Psoas muscle (tissue), 8 donors: ENCODE measurements around the gene KRT86. TPM values are rescaled to one million over a fixed set of nuclear protein-coding genes. Genes with fewer than 3 reads are reported as not detected.

Experiments
- ATAC-seq, 4 donors: fragments of 200-7000 bp; cut with Tn5 transposase; one replicate each; pipeline ENCODE4 v1.9.1; 2020; ENCODE audit warnings: moderate library complexity in 3 of 4, mild to moderate bottlenecking in 2 of 4
- DNase-seq, 2 donors: peaks; one replicate each; pipeline ENCODE4 v3.0.0-alpha.2; 2020
- H3K27ac ChIP-seq: fragments of 200-600 bp; one replicate; pipeline ENCODE4 v1.8.0; 2022
- H3K27me3 ChIP-seq, 3 donors: fragments of 200-600 bp in 1 of 3; one replicate each; pipeline versions ENCODE4 v1.6.1 to v1.8.0; 2013 to 2022; ENCODE audit warnings: low read length in 2 of 3, mild to moderate bottlenecking in 2 of 3, moderate library complexity in 1 of 3; ENCODE audit not compliant: insufficient read depth in 3 of 3
- H3K36me3 ChIP-seq, 2 donors: fragments of 200-600 bp in 1 of 2; one replicate each; pipeline versions ENCODE4 v1.6.1 to v1.8.0; 2013 to 2022; ENCODE audit warnings: low read depth in 1 of 2, mild to moderate bottlenecking in 1 of 2, moderate library complexity in 1 of 2; ENCODE audit not compliant: insufficient read depth in 1 of 2
- H3K4me1 ChIP-seq: fragments of 200-600 bp; one replicate; pipeline ENCODE4 v1.8.0; 2022
- H3K4me3 ChIP-seq: fragments of 200-600 bp; one replicate; pipeline ENCODE4 v1.8.0; 2022; ENCODE audit warnings: mild to moderate bottlenecking
- H3K9me3 ChIP-seq: fragments of 200-600 bp; one replicate; pipeline ENCODE4 v1.8.0; 2022
- WGBS, 3 donors: extraction: QIAGEN DNeasy Blood & Tissue Kit; methylation state at CpG; one replicate each; pipeline versions ENCODE4 v1.1.6 to v1.1.7; 2013; 5-methylcytosine and 5-hydroxymethylcytosine counted together
- intact Hi-C, 2 donors: fragments of 100-400 bp; cut with DNase I; formaldehyde crosslinking; loops; one replicate each; pipeline versions ENCODE4 v1.11.0 to v1.14.2; 2022
- polyA plus RNA-seq, 3 donors: library from polyadenylated mRNA; stranded (reverse); fragments of 200-250 nt; gene quantifications; one replicate each; pipeline ENCODE4 v1.2.3, GENCODE V29; 2013
- total RNA-seq, 4 donors: library from RNA; stranded (reverse); fragmentation: NEBNext Ultra II Directional in 2 of 4; extraction: Animal tissue kit (Norgen Biotek cat#: 25700) in 2 of 4; gene quantifications; one replicate each; pipeline versions ENCODE4 v1.2.1 to v1.2.4, GENCODE V29; 2021 to 2023
- TF ChIP-seq, protein P1 (sequence below): fragments of 200-600 bp; IDR thresholded peaks from one replicate; pipeline ENCODE4 v1.8.0; 2022; ENCODE audit warnings: antibody characterized with exemption
- donor health status: healthy with polysubstance abuse.
- donor health status: DM: no; HTN: no; CAD: no; lungs with moderate emphysema.
- donor health status: Bipolar disorder and iron deficiency.
- donor health status: healthy.
- donor health status: DM: yes; HTN: yes; CAD: no.
- donor health status: DM: no; HTN: no; CAD: no.
- donor health status: DM: no; HTN: no; CAD: no.
- donor health status: DM: yes; HTN: yes; CAD: no.

The KRT86 gene
- total and polyA plus RNA-seq, 7 donors = 0.01 to 0.77 (median 0.05) TPM; not detected in 4

DNA sequence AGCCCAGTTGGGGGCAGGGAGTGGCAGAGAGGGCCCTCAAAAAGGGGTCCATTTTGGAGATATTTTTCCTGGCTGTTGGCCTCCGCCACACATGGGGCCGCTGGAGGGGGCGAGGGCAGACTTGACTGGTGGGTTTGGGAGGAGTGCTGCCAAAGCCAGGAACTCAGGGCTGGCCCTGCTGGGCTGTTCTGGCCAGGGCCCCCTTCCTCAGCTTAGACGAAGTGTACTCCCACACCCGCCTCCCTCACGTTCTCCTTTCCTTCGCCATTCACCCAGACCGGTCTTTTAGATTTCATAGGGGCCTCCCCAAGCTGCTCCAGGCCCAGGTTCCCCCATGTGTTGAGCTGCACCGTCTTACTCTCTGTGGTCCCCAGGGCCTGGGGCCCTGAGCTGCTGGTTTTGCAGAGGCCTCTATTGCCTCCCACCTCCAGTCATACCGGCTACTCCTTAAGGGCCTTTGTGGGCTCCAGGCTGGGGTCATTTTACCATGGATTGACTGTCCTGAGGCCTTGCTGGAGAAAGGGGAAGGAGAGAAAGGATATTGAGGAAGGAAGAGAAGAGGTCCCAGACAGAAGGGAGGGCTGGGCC is 40.1 kb upstream of the KRT86 start:
- DNase-seq = no peak
- WGBS, 3 donors = 81 to 88% (median 85%) methylated on average over 10 of the region's 10 CpGs
- Histone ChIP-seq H3K9me3 (no peaks in the 10 kb centered on the region), H3K27me3 (peaks cover 0 to 43% (median 17%) of the 10 kb centered on the region in 3 donors), H3K36me3 (no peaks in the 10 kb centered on the region), H3K4me1 (no peaks in the 10 kb centered on the region), H3K4me3 (no peak overlapping the region), H3K27ac (no peak overlapping the region)
- TF ChIP-seq, protein P1, sequence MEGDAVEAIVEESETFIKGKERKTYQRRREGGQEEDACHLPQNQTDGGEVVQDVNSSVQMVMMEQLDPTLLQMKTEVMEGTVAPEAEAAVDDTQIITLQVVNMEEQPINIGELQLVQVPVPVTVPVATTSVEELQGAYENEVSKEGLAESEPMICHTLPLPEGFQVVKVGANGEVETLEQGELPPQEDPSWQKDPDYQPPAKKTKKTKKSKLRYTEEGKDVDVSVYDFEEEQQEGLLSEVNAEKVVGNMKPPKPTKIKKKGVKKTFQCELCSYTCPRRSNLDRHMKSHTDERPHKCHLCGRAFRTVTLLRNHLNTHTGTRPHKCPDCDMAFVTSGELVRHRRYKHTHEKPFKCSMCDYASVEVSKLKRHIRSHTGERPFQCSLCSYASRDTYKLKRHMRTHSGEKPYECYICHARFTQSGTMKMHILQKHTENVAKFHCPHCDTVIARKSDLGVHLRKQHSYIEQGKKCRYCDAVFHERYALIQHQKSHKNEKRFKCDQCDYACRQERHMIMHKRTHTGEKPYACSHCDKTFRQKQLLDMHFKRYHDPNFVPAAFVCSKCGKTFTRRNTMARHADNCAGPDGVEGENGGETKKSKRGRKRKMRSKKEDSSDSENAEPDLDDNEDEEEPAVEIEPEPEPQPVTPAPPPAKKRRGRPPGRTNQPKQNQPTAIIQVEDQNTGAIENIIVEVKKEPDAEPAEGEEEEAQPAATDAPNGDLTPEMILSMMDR = no peak
- intact Hi-C loops = no loop called here
- ATAC-seq = no peak

DNA sequence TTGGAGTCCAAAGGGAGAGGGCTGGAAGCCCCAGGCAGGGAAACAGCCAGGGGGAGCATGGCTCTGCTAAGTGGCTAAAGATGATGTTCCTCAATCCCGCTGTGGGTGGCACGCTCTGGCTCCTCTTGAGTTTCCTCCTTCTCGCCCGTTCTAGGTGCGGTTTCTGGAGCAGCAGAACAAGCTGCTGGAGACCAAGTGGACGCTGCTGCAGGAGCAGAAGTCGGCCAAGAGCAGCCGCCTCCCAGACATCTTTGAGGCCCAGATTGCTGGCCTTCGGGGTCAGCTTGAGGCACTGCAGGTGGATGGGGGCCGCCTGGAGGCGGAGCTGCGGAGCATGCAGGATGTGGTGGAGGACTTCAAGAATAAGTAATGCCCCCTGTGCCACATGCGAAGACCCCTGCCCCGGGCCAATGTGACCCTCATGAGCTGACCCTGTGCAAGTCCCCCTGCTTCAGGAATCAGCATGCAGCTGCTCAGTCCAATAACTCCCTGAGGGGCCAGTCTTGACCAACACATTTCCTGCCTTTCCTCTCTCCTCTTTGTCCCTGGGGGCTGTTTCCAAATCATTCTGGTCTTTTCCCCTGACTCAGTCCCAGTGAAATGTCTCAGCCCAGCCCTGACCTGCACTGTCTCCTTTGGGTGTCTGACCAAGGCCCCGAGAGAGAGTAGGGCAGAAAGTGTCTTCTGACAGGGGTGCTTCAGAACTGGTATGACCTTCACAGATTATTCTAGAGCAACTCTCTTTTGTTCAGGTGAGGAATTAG is 39.3 kb upstream of the KRT86 start:
- no peak overlapping the region for H3K4me3 ChIP-seq
- intact Hi-C loops = no loop called here
- H3K4me1 ChIP-seq = no peaks in the 10 kb centered on the region
- H3K27ac ChIP-seq = no peak overlapping the region
- TF ChIP-seq, protein P1 = no peak
- ATAC-seq (no peak), DNase-seq (peak in 1 of 2 donors; percentile 47)
- H3K27me3 ChIP-seq = peaks cover 0 to 38% (median 17%) of the 10 kb centered on the region in 3 donors
- H3K36me3 ChIP-seq = no peaks in the 10 kb centered on the region
- H3K9me3 ChIP-seq = no peaks in the 10 kb centered on the region
- 90 to 94% (median 92%) methylated on average over 14 to 15 of the region's 15 CpGs for WGBS, 3 donors

DNA sequence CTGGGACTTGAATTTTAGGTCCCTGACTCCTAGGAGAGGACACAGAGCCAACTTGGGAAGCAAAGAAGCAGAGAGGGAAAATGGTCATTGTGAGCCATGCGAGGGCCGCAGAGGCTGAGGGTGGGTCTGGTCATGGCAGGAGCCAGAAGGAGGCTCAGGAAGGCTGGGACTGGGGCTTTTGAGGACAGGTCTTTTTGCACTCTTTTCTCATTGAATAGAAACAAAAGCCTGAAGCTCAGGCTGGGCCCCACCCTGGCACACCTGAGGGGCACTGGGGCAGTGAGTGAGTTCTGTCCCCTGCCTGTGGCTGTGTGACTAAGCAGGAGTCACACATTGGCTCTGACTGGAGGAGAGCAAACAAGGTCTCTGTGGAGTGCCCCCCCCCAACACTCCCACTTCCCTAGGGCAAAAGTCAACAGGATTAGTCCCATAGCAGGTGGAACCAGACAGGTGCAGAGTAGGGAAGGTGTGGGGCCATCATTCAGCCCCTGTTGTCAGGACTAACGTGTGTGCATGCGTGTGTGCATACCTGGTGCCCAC is 38.6 kb upstream of the KRT86 start:
- DNase-seq (no peak), ATAC-seq (no peak)
- no peak overlapping the region for H3K27ac ChIP-seq
- no peaks in the 10 kb centered on the region for H3K4me1 ChIP-seq
- WGBS, 3 donors = 87 to 94% (median 92%) methylated on average over 4 of the region's 4 CpGs
- TF ChIP-seq, protein P1 = no peak
- no peaks in the 10 kb centered on the region for H3K36me3 ChIP-seq
- no peak overlapping the region for H3K4me3 ChIP-seq
- peaks cover 0 to 38% (median 17%) of the 10 kb centered on the region in 3 donors for H3K27me3 ChIP-seq
- no peaks in the 10 kb centered on the region for H3K9me3 ChIP-seq
- intact Hi-C loops = no loop called here

DNA sequence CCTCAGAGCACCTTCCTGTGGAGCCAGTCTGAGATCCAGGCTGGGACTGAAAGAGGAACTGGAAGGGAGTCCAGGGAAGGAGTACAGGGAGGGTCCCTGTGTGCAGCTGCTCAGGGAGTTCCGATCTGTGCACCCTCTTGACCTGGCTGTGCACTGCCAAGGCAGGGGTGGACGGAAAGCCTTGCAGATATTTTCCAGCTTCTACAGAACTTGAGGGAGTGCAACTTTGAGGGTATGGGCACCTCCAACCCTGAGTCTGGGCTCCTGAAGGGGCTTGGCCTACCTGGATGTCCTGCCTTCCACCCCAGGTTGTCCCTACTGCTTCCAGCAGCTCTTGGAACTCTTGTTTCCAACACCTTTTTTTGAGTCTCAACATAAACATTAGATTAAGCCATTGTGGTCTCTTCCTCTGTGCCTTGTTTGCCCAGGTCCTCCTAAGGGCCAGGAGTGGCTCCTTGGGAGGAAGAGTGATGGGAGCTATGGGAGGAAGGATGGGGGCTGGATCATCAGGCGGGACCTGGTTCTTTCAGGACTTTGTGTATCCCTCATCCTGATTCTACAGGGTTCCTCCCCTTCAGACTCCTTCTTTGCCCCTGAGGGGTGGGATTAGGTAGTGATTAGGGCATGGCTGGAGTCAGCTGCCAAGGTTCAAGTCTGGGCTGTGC is 37.9 kb upstream of the KRT86 start:
- intact Hi-C loops = no loop called here
- peaks cover 0 to 33% (median 17%) of the 10 kb centered on the region in 3 donors for H3K27me3 ChIP-seq
- TF ChIP-seq, protein P1 = no peak

More for the DNA sequence above, 37.9 kb upstream of the KRT86 start:
- Histone ChIP-seq H3K36me3 (no peaks in the 10 kb centered on the region), H3K4me3 (no peak overlapping the region), H3K27ac (no peak overlapping the region), H3K4me1 (no peaks in the 10 kb centered on the region), H3K9me3 (no peaks in the 10 kb centered on the region)
- DNase-seq = no peak
- 90 to 95% (median 92%) methylated on average over 3 of the region's 3 CpGs for WGBS, 3 donors
- ATAC-seq = no peak
